ENCODE data around the gene ST6GALNAC2.

ST6GALNAC2 gene

DNA sequence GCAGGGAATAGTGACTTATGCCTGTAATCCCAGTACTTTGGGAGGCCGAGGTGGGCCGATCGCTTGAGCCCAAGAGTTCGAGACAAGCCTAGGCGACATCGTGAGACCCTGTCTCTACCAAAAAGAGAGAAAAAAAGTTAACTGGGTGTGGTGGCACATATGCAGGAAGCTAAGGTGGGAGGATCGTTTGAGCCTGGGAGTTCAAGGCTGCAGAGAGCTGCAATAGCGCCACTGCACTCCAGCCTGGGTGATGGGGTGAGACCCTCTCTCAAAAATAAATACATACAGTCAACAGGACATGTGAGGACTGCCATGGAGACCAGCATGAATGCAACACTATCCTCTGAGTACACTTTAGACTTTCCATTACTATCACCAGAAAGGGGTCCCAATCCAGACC lies 15.4 kb upstream of the ST6GALNAC2 start:
- DNase-seq (ENCODE audit: insufficient read length, low spot score) (no peak), FAIRE-seq (no peak)
- TF ChIP-seq POLR2A (IDR thresholded peaks at IDR 0.05; ENCODE audit: low read depth, low read length) (no peak), PAX5 (IDR thresholded peaks at IDR 0.05; ENCODE audit: insufficient read depth, low read length, severe bottlenecking) (no peak), TAF1 (IDR thresholded peaks at IDR 0.05; ENCODE audit: low read depth, low read length) (no peak), SPI1 (IDR thresholded peaks at IDR 0.05; ENCODE audit: low read depth, low read length) (no peak), POU2F2 (IDR thresholded peaks at IDR 0.05; ENCODE audit: low read depth, low read length) (no peak), POLR2AphosphoS5 (IDR thresholded peaks at IDR 0.05; ENCODE audit: low read depth, low read length) (no peak)

DNA sequence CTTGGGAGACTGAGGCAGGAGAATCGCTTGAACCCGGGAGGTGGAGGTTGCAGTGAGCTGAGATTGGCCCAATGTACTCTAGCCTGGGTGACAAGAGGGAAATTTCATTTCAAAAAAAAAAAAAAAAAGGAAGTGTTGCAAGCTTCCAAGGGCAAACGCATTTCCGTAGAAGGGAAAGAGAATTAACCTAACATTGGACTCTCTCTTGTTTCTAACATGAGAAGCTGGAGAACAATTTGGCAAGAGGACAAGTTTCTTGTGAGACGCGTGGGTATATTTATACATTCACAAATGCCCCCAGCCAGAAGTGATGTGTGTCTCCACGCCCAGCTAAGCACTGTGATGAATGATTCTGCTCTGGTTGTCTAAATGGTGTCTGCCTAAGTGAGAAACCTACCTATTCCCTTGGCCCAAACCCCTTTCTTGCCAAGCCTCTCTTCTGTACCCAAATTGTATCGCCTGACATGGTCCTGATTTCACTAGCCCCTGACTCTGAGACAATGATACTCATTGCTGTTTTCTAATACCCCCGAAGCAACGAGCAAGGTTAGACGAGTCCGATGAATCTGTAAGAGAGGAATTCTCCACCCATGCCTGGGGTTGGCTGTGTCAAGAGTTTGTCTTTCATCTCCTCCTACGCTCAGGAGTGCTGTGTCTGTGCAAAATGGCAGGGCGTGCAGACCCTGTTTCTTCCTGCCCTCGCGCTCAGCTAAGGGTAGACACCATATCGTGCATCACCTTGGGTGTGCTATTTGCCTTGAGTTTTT lies 14.2 kb upstream of the ST6GALNAC2 start:
- no peak for FAIRE-seq
- TF ChIP-seq POLR2A (IDR thresholded peaks at IDR 0.05; ENCODE audit: low read depth, low read length) (no peak), POLR2AphosphoS5 (IDR thresholded peaks at IDR 0.05; ENCODE audit: low read depth, low read length) (no peak), PAX5 (IDR thresholded peaks at IDR 0.05; ENCODE audit: insufficient read depth, low read length, severe bottlenecking) (no peak), SPI1 (IDR thresholded peaks at IDR 0.05; ENCODE audit: low read depth, low read length) (no peak), TAF1 (IDR thresholded peaks at IDR 0.05; ENCODE audit: low read depth, low read length) (no peak)

DNA sequence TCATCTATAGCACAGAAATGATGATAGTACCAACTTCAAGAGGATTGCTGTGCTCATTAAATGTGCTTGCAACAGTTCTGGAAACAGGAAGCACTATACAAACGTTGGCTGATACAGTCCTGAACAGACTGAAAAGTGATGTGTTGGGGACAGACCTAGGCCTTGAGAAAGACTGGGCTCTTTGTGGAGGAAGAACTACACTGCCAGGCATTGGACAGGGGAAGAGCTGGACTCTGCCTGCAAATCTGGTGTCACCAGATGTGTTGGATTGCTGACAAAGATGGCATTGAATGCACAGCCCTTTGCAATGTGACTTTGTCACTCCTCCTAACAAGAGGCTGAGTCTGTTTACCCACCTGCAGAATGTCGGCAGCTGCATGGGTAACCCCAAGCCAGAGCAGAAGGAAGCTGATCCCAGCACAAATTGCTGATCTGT lies 12.4 kb upstream of the ST6GALNAC2 start:
- TF ChIP-seq POU2F2 (IDR thresholded peaks at IDR 0.05; ENCODE audit: low read depth, low read length) (no peak), POLR2AphosphoS5 (IDR thresholded peaks at IDR 0.05; ENCODE audit: low read depth, low read length) (no peak), TAF1 (IDR thresholded peaks at IDR 0.05; ENCODE audit: low read depth, low read length) (no peak), POLR2A (IDR thresholded peaks at IDR 0.05; ENCODE audit: low read depth, low read length) (no peak), SPI1 (IDR thresholded peaks at IDR 0.05; ENCODE audit: low read depth, low read length) (no peak), PAX5 (IDR thresholded peaks at IDR 0.05; ENCODE audit: insufficient read depth, low read length, severe bottlenecking) (no peak)
- DNase-seq (ENCODE audit: insufficient read length, low spot score) = no peak
- FAIRE-seq = no peak

More for the DNA sequence above, 14.2 kb upstream of the ST6GALNAC2 start:
- DNase-seq (ENCODE audit: insufficient read length, low spot score) = no peak

DNA sequence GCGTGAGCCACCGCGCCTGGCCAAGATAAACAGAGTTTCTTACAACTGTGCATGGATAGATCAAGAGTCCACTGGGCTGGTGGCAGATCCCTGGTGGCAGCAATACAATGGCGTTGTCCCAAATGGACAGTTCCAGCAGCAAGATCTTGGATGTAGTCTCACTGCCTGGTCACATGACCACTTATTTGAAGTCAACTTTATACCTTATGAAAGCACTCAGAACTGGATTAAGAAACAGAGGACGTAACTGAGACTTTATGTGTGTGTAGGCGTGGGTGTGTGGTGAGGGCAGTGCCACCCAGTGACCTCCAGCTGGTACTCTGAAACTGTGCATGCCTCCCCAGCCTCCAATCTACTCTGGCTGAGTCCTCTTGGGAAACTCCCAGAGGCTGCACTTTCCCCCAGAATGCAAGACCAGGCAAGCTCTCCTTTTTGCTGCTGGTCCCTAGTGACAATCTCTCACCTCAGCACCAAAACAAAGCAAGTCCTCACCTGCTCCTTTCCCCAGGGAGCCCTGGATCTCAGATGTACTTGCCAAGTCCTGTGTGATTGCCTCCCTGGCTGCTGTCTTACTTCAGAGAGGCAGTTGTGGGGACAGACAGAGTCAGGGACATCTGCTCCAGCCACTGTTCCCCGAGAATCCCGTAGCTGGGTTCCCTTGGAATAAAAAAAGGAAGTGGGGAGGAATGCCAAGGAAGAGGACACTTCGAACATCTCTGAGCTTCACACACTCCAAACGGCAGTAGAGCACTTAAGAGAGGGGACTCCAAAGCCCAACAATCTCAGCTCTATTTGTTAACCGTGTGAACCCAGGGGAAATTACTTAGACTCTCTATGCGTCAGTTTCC lies 11.7 kb upstream of the ST6GALNAC2 start:
- DNase-seq (ENCODE audit: insufficient read length, low spot score) = no peak
- TF ChIP-seq SPI1 (IDR thresholded peaks at IDR 0.05; ENCODE audit: low read depth, low read length) (no peak), POLR2AphosphoS5 (IDR thresholded peaks at IDR 0.05; ENCODE audit: low read depth, low read length) (no peak), POLR2A (IDR thresholded peaks at IDR 0.05; ENCODE audit: low read depth, low read length) (no peak), TAF1 (IDR thresholded peaks at IDR 0.05; ENCODE audit: low read depth, low read length) (no peak), PAX5 (IDR thresholded peaks at IDR 0.05; ENCODE audit: insufficient read depth, low read length, severe bottlenecking) (no peak), POU2F2 (IDR thresholded peaks at IDR 0.05; ENCODE audit: low read depth, low read length) (no peak)
- FAIRE-seq = no peak

DNA sequence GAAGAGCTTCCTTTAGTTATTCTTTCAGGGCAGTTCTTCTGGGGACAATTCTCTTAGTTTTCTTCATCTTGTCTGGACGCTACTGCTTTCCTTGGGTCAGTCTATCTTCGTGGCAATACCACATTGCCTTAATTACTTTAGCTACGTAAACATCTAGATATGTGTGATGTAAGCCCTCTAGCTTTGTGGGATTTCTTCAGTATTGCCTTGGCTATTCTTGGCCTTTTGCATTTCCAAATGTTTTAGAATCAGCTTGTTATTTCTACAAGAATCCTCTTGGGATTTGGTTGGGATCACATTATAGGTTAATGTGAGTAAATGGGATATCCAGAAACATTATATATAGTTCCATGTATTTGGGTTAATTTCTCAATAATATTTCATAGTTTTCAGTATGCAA lies 9.0 kb upstream of the ST6GALNAC2 start:
- DNase-seq (ENCODE audit: insufficient read length, low spot score) (no peak), FAIRE-seq (no peak)
- no peak for TF ChIP-seq PAX5 (IDR thresholded peaks at IDR 0.05; ENCODE audit: insufficient read depth, low read length, severe bottlenecking)

DNA sequence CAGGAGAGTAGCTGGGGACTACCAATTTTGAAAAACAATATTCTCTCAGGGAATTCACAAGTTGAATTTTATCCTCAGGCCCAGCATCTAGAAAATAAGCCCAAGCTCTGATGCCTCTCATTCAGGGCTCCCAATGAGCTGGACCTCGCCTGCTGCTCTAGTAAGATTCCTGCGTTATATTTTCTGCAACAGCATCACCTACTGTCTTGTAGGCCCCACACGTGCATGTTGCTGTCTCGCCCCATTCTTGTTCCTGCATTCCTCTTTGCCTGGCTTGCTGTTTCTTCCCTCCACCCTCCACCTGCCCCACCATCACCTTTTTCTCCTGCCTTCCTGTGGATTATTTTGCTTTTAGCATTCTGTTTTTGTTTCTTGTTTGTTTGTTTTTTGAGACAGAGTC lies 8.3 kb upstream of the ST6GALNAC2 start:
- FAIRE-seq (no peak), DNase-seq (ENCODE audit: insufficient read length, low spot score) (no peak)
- TF ChIP-seq POU2F2 (IDR thresholded peaks at IDR 0.05; ENCODE audit: low read depth, low read length) (no peak), POLR2A (IDR thresholded peaks at IDR 0.05; ENCODE audit: low read depth, low read length) (no peak), SPI1 (IDR thresholded peaks at IDR 0.05; ENCODE audit: low read depth, low read length) (no peak), PAX5 (IDR thresholded peaks at IDR 0.05; ENCODE audit: insufficient read depth, low read length, severe bottlenecking) (no peak), TAF1 (IDR thresholded peaks at IDR 0.05; ENCODE audit: low read depth, low read length) (no peak)

DNA sequence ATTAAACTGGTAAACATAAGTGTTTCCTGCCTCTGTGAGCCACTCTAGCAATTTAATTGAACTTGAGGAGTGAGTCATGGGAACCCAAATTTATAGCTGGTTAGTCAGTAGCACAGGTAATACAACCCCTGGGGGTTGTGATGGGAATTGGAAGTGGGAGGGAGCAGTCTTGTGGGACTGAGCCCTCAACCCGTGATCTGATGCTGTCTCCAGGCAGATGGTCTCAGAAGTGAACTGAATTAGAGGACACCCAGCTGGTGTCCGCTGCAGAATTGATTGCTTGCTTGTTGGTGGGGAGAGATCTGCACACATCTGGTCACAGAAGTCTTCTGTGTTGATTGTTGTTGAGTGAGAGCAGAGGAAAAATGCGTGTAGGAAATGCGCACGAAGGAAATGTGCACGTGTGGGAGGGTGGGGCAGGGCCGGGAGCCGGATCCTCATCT lies 7.7 kb upstream of the ST6GALNAC2 start:
- DNase-seq (ENCODE audit: insufficient read length, low spot score) (no peak), FAIRE-seq (no peak)
- TF ChIP-seq POU2F2 (IDR thresholded peaks at IDR 0.05; ENCODE audit: low read depth, low read length) (no peak), POLR2A (IDR thresholded peaks at IDR 0.05; ENCODE audit: low read depth, low read length) (no peak), SPI1 (IDR thresholded peaks at IDR 0.05; ENCODE audit: low read depth, low read length) (no peak), TAF1 (IDR thresholded peaks at IDR 0.05; ENCODE audit: low read depth, low read length) (no peak), POLR2AphosphoS5 (IDR thresholded peaks at IDR 0.05; ENCODE audit: low read depth, low read length) (no peak), PAX5 (IDR thresholded peaks at IDR 0.05; ENCODE audit: insufficient read depth, low read length, severe bottlenecking) (no peak)

DNA sequence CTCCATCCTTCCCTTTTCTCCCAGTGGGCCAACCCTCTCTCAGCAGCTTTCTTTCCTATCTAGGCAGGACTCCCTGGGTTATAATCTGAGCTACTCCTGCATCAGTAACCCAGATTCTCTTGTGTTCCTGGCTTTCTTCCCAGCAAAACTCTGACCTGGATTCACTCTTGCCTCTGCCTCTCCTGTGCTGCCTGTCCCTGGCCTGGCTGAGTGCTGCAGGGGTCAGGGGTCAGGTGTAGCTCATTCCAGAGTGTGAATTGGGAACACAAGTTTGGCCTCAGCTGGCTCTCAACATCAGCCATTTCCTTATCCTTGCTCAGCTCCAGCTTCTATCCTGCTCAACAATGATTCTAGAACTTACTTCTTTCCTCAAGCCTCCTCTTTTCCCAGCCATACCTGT lies 2.5 kb upstream of the ST6GALNAC2 start:
- TF ChIP-seq PAX5 (IDR thresholded peaks at IDR 0.05; ENCODE audit: insufficient read depth, low read length, severe bottlenecking) (no peak), TAF1 (IDR thresholded peaks at IDR 0.05; ENCODE audit: low read depth, low read length) (no peak)
- FAIRE-seq (no peak), DNase-seq (ENCODE audit: insufficient read length, low spot score) (no peak)

DNA sequence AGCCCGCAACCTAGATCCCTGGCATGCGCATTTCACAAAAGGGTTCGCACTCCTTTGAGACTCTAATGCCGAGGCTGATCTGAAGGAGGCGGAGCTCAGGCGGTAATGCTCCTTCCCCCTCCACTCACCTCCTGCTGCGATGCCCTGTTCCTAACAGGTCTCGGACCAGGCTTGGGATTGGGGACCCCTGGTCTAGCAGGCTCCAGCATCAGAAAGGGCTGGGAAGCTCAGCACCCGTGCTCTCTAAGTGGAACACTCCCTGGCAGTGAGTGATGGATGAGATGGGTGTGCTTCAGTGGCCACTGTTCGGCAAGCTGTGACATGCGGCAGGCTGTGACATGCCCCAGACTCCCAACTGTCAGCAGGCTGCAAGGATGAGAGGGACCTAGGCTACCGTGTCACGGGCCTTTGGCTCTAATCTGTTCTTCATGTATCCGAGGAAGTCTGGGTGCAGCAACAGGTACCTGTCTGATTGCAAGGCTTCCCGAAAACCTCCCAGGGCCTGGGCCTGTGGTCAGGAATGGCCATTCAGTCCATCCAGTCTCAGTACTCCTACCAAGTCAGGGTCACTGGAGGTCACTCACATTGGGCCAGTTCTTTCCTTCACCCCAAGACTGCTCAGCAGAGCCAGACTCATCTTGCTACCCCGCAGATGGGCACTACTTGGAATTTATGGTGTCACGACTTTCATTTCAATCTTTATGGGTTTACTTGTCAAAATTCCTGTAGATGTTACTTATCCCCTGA lies 1.3 kb upstream of the ST6GALNAC2 start:
- TF ChIP-seq POLR2AphosphoS5 (IDR thresholded peaks at IDR 0.05; ENCODE audit: low read depth, low read length) (no peak), SPI1 (IDR thresholded peaks at IDR 0.05; ENCODE audit: low read depth, low read length) (no peak), PAX5 (IDR thresholded peaks at IDR 0.05; ENCODE audit: insufficient read depth, low read length, severe bottlenecking) (no peak)
- no peak for DNase-seq (ENCODE audit: insufficient read length, low spot score)
- peak; percentile 38 for FAIRE-seq
